Gastrocnemius medialis (tissue), 4 donors: ENCODE data around the gene PDZD11. TPM values are rescaled to one million over a fixed set of nuclear protein-coding genes. Genes with fewer than 3 reads are reported as not detected.
"Not testable (repeated sequence)": the region's sequence is repeated elsewhere in the genome, so short reads cannot be mapped to it uniquely, and the experiment has no call there.

Source experiments
- ATAC-seq, 2 donors: fragments of 150-250 bp; one replicate each; pipeline ENCODE4 v1.9.1; 2016
- DNase-seq, 2 donors: peaks; one replicate each; pipeline ENCODE4 v3.0.0-alpha.2; 2019
- H3K27ac ChIP-seq, 4 donors: fragments of 200-600 bp; sonication (generic); 1 replicate in 1 of 4; 2 replicates in 3 of 4; pipeline ENCODE4 v1.5.1; 2016 to 2018; ENCODE audit warnings: mild to moderate bottlenecking in 2 of 4, moderate library complexity in 1 of 4
- H3K27me3 ChIP-seq, 3 donors: fragments of 200-600 bp; sonication (generic) in 2 of 3; 1 replicate in 1 of 3; 2 replicates in 2 of 3; pipeline versions ENCODE4 v1.5.1 to v1.6.0; 2016 to 2019; ENCODE audit warnings: mild to moderate bottlenecking in 1 of 3, moderate library complexity in 1 of 3
- H3K36me3 ChIP-seq, 2 donors: fragments of 200-600 bp; sonication (generic) in 1 of 2; one replicate each; pipeline ENCODE4 v1.5.1; 2017 to 2018
- H3K4me1 ChIP-seq, 2 donors: fragments of 200-600 bp; sonication (generic) in 1 of 2; one replicate each; pipeline ENCODE4 v1.5.1; 2016 to 2017; ENCODE audit warnings: mild to moderate bottlenecking in 2 of 2
- H3K4me3 ChIP-seq, 4 donors: fragments of 200-600 bp; sonication (generic) in 3 of 4; 1 replicate in 1 of 4; 2 replicates in 3 of 4; pipeline ENCODE4 v1.5.1; 2016 to 2019; ENCODE audit warnings: mild to moderate bottlenecking in 2 of 4
- H3K9me3 ChIP-seq, 3 donors: fragments of 200-600 bp; sonication (generic) in 2 of 3; 1 replicate in 1 of 3; 2 replicates in 2 of 3; pipeline ENCODE4 v1.5.1; 2016 to 2019
- CTCF ChIP-seq, 5 experiments: fragments of 450-650 bp in 3 of 5; fragments of 200-600 bp in 2 of 5; sonication (generic) in 2 of 5; IDR thresholded peaks in 4 of 5; conservative IDR thresholded peaks in 1 of 5; 1 replicate in 4 of 5; 2 replicates in 1 of 5; pipeline ENCODE4 v1.5.1; 2016 to 2019; ENCODE audit warnings: antibody characterized with exemption in 5 of 5, mild to moderate bottlenecking in 3 of 5, moderate library complexity in 3 of 5
- POLR2A ChIP-seq, 2 donors: fragments of 450-650 bp; IDR thresholded peaks; one replicate each; pipeline ENCODE4 v1.6.1; 2017; ENCODE audit warnings: antibody characterized with exemption in 2 of 2, mild to moderate bottlenecking in 2 of 2, moderate library complexity in 2 of 2
- in situ Hi-C, 4 donors: fragments of 200-750 bp; cut with MboI; loops; one replicate each; pipeline versions ENCODE4 v1.15.0 to v1.8.0; 2017; ENCODE audit warnings: low sequenced_read_pairs in 4 of 4
- intact Hi-C: fragments of 100-400 bp; cut with DNase I; formaldehyde crosslinking; loops from one replicate; pipeline ENCODE4 v1.15.1; 2023; ENCODE audit warnings: low total_unique reads
- total RNA-seq, 4 donors: library from RNA; depleted of rRNA; stranded (reverse); fragments of >200 nt; gene quantifications; one replicate each; pipeline versions ENCODE4 v1.1.0 to v1.2.3, GENCODE V29; 2016

The PDZD11 gene
- total RNA-seq, 4 donors from 2014 or later, result 12.8 to 22.3 (median 21.8) TPM

- in situ Hi-C loops (no loop called here), intact Hi-C loops (no loop called here)
- no peak for ATAC-seq
- H3K27ac ChIP-seq, result no peak overlapping the region
- no peaks in the 10 kb centered on the region for H3K9me3 ChIP-seq
- H3K27me3 ChIP-seq, result no peaks in the 10 kb centered on the region
- H3K36me3 ChIP-seq, result no peaks in the 10 kb centered on the region
- no peak for TF ChIP-seq POLR2A (IDR thresholded peaks at IDR 0.05)
- TF ChIP-seq CTCF (IDR thresholded peaks at IDR 0.05 in 4 of 5, conservative IDR thresholded peaks at IDR 0.05 in 1 of 5), result no peak
- no peaks in the 10 kb centered on the region for H3K4me1 ChIP-seq
- H3K4me3 ChIP-seq, result no peak overlapping the region
- no peak for DNase-seq
Observed at GRCh38 chrX:70280573-70280972, 9.2 kb downstream of the PDZD11 start.

GRCh38 chrX:70279081-70279480 lies 10.6 kb downstream of the PDZD11 start:
- Histone ChIP-seq H3K9me3 (no peaks in the 10 kb centered on the region), H3K36me3 (no peaks in the 10 kb centered on the region), H3K27me3 (no peaks in the 10 kb centered on the region), H3K27ac (no peak overlapping the region), H3K4me3 (no peak overlapping the region), H3K4me1 (no peaks in the 10 kb centered on the region)
- TF ChIP-seq POLR2A (IDR thresholded peaks at IDR 0.05) (no peak), CTCF (IDR thresholded peaks at IDR 0.05 in 4 of 5, conservative IDR thresholded peaks at IDR 0.05 in 1 of 5) (no peak)
- ATAC-seq, result no peak
- in situ Hi-C loops (no loop called here), intact Hi-C loops (no loop called here)
- no peak for DNase-seq

GRCh38 chrX:70274029-70274428 lies 15.7 kb downstream of the PDZD11 start:
- ATAC-seq, H3K27me3 ChIP-seq, in situ Hi-C loops, intact Hi-C loops, DNase-seq, H3K4me1 ChIP-seq, H3K9me3 ChIP-seq, H3K27ac ChIP-seq, H3K36me3 ChIP-seq, H3K4me3 ChIP-seq: not testable (repeated sequence)

- Histone ChIP-seq H3K4me1 (no peaks in the 10 kb centered on the region), H3K36me3 (no peaks in the 10 kb centered on the region), H3K27me3 (no peaks in the 10 kb centered on the region), H3K9me3 (no peaks in the 10 kb centered on the region), H3K27ac (no peak within 1 kb of the TSS), H3K4me3 (no peak within 1 kb of the TSS)
- intact Hi-C loops (no loop called here), in situ Hi-C loops (no loop called here)
- TF ChIP-seq CTCF (IDR thresholded peaks at IDR 0.05 in 4 of 5, conservative IDR thresholded peaks at IDR 0.05 in 1 of 5), result no peak
- no peak for TF ChIP-seq POLR2A (IDR thresholded peaks at IDR 0.05)
- ATAC-seq, result no peak
- no peak for DNase-seq
Observed at GRCh38 chrX:70268034-70268433, 21.7 kb downstream of the PDZD11 start, which contains the start of gene ARR3. Gene ARR3 (plus strand): TSS chrX:70268334. CDS start chrX:70269386, 1,052 bp downstream.

- Histone ChIP-seq H3K27ac (no peak overlapping the region), H3K36me3 (no peaks in the 10 kb centered on the region), H3K4me1 (no peaks in the 10 kb centered on the region), H3K4me3 (no peak overlapping the region), H3K27me3 (no peaks in the 10 kb centered on the region), H3K9me3 (no peaks in the 10 kb centered on the region)
- TF ChIP-seq POLR2A (IDR thresholded peaks at IDR 0.05) (no peak), CTCF (IDR thresholded peaks at IDR 0.05 in 4 of 5, conservative IDR thresholded peaks at IDR 0.05 in 1 of 5) (no peak)
- in situ Hi-C loops (no loop called here), intact Hi-C loops (no loop called here)
- no peak for DNase-seq
- ATAC-seq, result no peak
Observed at GRCh38 chrX:70264784-70265183, 24.9 kb downstream of the PDZD11 start.
